Loucy (cell line): ENCODE measurements around the gene TFEB.

Experiments used
- EZH2phosphoT487 ChIP-seq: fragments of 200-600 bp; IDR thresholded peaks from 2 replicates; pipeline ENCODE4 v1.6.1; 2018; ENCODE audit warnings: antibody characterized with exemption, mild to moderate bottlenecking, moderate library complexity, borderline replicate concordance
- TF ChIP-seq, protein P1 (sequence below): fragments of 200-600 bp; sonication (generic); conservative IDR thresholded peaks from 2 replicates; pipeline ENCODE4 v1.5.1; 2014; ENCODE audit warnings: mild to moderate bottlenecking, antibody characterized with exemption, low read length

DNA sequence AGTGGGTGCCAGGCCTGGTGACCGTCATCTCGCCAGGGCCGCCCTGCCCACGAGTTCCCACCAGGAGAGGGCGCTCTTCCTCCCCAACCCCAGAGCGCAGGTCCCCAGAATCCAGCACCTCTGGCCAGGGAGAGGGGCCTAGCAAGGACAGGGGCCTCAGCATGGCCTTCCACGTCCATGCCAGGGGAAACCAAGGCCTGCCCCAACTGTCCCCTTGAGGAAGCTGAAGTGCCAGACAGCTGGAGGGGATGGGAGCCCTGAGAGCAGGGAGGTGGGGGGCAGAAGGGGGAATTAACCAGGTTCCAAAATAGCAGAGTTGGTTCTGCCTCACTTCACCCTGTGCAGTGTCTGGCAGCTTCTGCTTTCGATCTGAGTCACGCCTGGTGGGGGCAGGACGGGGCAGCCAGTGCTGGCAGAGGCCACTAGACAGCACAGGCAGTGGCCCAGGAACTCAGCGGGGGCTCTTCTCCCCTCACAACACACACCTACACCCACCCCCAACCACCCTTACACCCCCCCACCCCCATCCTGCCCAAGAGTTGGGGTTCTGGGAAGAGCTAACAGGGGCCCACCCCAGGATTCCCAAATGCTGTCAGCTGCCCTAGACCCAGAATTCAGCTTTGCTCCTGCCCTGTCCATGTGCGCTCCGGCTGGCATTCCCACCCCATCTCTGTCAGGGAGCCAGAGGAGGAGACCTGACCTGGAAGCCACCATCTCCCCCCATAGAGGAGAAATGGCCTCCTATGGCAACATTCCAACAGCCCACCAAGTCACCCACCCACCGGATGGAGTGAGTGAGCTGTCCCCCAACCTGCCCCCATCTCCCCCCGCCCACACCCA is 29.2 kb downstream of the TFEB start:
- TF ChIP-seq, protein P1, sequence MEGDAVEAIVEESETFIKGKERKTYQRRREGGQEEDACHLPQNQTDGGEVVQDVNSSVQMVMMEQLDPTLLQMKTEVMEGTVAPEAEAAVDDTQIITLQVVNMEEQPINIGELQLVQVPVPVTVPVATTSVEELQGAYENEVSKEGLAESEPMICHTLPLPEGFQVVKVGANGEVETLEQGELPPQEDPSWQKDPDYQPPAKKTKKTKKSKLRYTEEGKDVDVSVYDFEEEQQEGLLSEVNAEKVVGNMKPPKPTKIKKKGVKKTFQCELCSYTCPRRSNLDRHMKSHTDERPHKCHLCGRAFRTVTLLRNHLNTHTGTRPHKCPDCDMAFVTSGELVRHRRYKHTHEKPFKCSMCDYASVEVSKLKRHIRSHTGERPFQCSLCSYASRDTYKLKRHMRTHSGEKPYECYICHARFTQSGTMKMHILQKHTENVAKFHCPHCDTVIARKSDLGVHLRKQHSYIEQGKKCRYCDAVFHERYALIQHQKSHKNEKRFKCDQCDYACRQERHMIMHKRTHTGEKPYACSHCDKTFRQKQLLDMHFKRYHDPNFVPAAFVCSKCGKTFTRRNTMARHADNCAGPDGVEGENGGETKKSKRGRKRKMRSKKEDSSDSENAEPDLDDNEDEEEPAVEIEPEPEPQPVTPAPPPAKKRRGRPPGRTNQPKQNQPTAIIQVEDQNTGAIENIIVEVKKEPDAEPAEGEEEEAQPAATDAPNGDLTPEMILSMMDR: peak; percentile 71
- TF ChIP-seq EZH2phosphoT487: no peak
